ENCODE measurements around the gene DSE. TPM values are rescaled to one million over a fixed set of nuclear protein-coding genes. Genes with fewer than 3 reads are reported as not detected.

DSE gene
- total and polyA plus RNA-seq, 2 donors (not counting 1 experiment from before 2014, with no cell fraction given), result 8.3 to 8.6 TPM

DNA sequence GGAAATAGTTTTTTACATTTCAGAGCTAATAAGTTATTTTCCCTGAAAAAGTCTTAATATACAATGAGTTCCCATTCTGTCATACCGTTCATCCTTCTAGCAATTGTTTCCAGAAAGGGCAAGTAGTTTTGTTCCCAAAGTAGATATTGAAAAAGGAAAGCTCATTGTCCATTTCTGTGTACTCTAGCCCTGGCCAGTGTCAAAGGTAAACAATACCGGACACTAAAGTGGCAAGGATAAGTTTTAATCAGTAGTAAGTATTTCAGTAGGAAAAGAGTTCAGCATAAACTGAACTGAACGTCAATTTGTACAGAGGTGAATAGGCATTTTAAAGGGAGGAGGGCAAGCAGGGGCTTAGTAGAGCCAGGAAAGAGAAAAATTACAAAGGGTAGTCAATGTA is 46.9 kb downstream of the DSE start:
- Histone ChIP-seq H3K79me2 (ENCODE audit: control insufficient read depth, insufficient read depth, low read length) (peaks cover 95% of the 10 kb centered on the region), H3K4me2 (replicated peaks; ENCODE audit: low read depth, low read length, poor library complexity, severe bottlenecking) (no peak overlapping the region), H3K27ac (ENCODE audit: low read length in 2 of 2) (no peak overlapping the region), H2AFZ (ENCODE audit: insufficient read depth, low read depth, low read length, poor library complexity, severe bottlenecking) (no peak overlapping the region), H3K9ac (ENCODE audit: low read length) (no peak overlapping the region), H3K36me3 (replicated peaks in 1 of 2; ENCODE audit: control extremely low read depth in 1 of 2, control insufficient read depth in 1 of 2, extremely low read depth in 1 of 2, insufficient read depth in 2 of 2, low read length in 1 of 2) (no peaks in the 10 kb centered on the region), H3K4me3 (ENCODE audit: control extremely low read depth in 1 of 5, extremely low read depth in 1 of 5, insufficient read depth in 1 of 5, low read depth in 2 of 5, low read length in 4 of 5) (no peak overlapping the region), H4K20me1 (ENCODE audit: control insufficient read depth, insufficient read depth, low read length, poor library complexity, severe bottlenecking) (no peaks in the 10 kb centered on the region), H3K4me1 (ENCODE audit: control insufficient read depth in 2 of 2, insufficient read depth in 2 of 2, low read length in 2 of 2) (peaks cover 0 to 2% of the 10 kb centered on the region in 2 donors), H3K27me3 (replicated peaks in 1 of 4; ENCODE audit: control extremely low read depth in 1 of 4, control insufficient read depth in 3 of 4, insufficient read depth in 4 of 4, low read length in 3 of 4) (no peaks in the 10 kb centered on the region), H3K9me3 (ENCODE audit: control extremely low read depth in 1 of 3, control insufficient read depth in 2 of 3, insufficient read depth in 1 of 3, low read length in 2 of 3) (no peaks in the 10 kb centered on the region)
- no peaks in the 10 kb centered on the region for H3K27me3 Mint-ChIP-seq
- no peak for DNase-seq
- TF ChIP-seq EZH2 (IDR thresholded peaks at IDR 0.05; ENCODE audit: borderline replicate concordance, insufficient read depth, low read depth, low read length, poor library complexity, severe bottlenecking), result no peak
- TF ChIP-seq, protein P1, sequence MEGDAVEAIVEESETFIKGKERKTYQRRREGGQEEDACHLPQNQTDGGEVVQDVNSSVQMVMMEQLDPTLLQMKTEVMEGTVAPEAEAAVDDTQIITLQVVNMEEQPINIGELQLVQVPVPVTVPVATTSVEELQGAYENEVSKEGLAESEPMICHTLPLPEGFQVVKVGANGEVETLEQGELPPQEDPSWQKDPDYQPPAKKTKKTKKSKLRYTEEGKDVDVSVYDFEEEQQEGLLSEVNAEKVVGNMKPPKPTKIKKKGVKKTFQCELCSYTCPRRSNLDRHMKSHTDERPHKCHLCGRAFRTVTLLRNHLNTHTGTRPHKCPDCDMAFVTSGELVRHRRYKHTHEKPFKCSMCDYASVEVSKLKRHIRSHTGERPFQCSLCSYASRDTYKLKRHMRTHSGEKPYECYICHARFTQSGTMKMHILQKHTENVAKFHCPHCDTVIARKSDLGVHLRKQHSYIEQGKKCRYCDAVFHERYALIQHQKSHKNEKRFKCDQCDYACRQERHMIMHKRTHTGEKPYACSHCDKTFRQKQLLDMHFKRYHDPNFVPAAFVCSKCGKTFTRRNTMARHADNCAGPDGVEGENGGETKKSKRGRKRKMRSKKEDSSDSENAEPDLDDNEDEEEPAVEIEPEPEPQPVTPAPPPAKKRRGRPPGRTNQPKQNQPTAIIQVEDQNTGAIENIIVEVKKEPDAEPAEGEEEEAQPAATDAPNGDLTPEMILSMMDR (IDR thresholded peaks at IDR 0.05), result no peak
- no peak overlapping the region for H3K4me3 Mint-ChIP-seq
- intact Hi-C loops (cut with micrococcal nuclease), result no loop called here
- H3K9me3 Mint-ChIP-seq (ENCODE audit: insufficient read depth), result no peaks in the 10 kb centered on the region
- POLR2A ChIA-PET, result no interaction called here
- no peak for ATAC-seq (ENCODE audit: low read depth)
- CTCF ChIA-PET, result interaction anchor here (0.6 to 1.0 kb wide), 2 partner anchors 10 to 130 kb away, joined by 3 read pairs; no protein-coding TSS in a partner anchor
- no peak overlapping the region for H3K27ac Mint-ChIP-seq
- peaks cover 3% of the 10 kb centered on the region for H3K4me1 Mint-ChIP-seq
- 100% methylated on average over 2 of the region's 3 CpGs for WGBS (ENCODE audit: insufficient coverage)

- no peak for ATAC-seq (ENCODE audit: low read depth)
- Histone ChIP-seq H3K9me3 (ENCODE audit: control extremely low read depth in 1 of 3, control insufficient read depth in 2 of 3, insufficient read depth in 1 of 3, low read length in 2 of 3) (no peaks in the 10 kb centered on the region), H3K36me3 (replicated peaks in 1 of 2; ENCODE audit: control extremely low read depth in 1 of 2, control insufficient read depth in 1 of 2, extremely low read depth in 1 of 2, insufficient read depth in 2 of 2, low read length in 1 of 2) (no peaks in the 10 kb centered on the region), H3K27me3 (replicated peaks in 1 of 4; ENCODE audit: control extremely low read depth in 1 of 4, control insufficient read depth in 3 of 4, insufficient read depth in 4 of 4, low read length in 3 of 4) (no peaks in the 10 kb centered on the region), H3K9ac (ENCODE audit: low read length) (no peak overlapping the region), H3K4me3 (ENCODE audit: control extremely low read depth in 1 of 5, extremely low read depth in 1 of 5, insufficient read depth in 1 of 5, low read depth in 2 of 5, low read length in 4 of 5) (no peak overlapping the region), H2AFZ (ENCODE audit: insufficient read depth, low read depth, low read length, poor library complexity, severe bottlenecking) (no peak overlapping the region), H3K27ac (ENCODE audit: low read length in 2 of 2) (no peak overlapping the region), H3K79me2 (ENCODE audit: control insufficient read depth, insufficient read depth, low read length) (peaks cover 92% of the 10 kb centered on the region), H4K20me1 (ENCODE audit: control insufficient read depth, insufficient read depth, low read length, poor library complexity, severe bottlenecking) (no peaks in the 10 kb centered on the region), H3K4me1 (ENCODE audit: control insufficient read depth in 2 of 2, insufficient read depth in 2 of 2, low read length in 2 of 2) (no peaks in the 10 kb centered on the region), H3K4me2 (replicated peaks; ENCODE audit: low read depth, low read length, poor library complexity, severe bottlenecking) (no peak overlapping the region)
- H3K9me3 Mint-ChIP-seq (ENCODE audit: insufficient read depth), result no peaks in the 10 kb centered on the region
- WGBS (ENCODE audit: insufficient coverage), result 95% methylated on average over 2 of the region's 2 CpGs
- H3K4me3 Mint-ChIP-seq, result no peak overlapping the region
- no peaks in the 10 kb centered on the region for H3K4me1 Mint-ChIP-seq
- CTCF ChIA-PET, result interaction anchor here (1.4 kb wide), 1 partner anchor 12 kb away, joined by 3 read pairs; no protein-coding TSS in a partner anchor
- no peak for DNase-seq
- no peak for TF ChIP-seq EZH2 (IDR thresholded peaks at IDR 0.05; ENCODE audit: borderline replicate concordance, insufficient read depth, low read depth, low read length, poor library complexity, severe bottlenecking)
- TF ChIP-seq, protein P1 (IDR thresholded peaks at IDR 0.05), result no peak
- POLR2A ChIA-PET, result no interaction called here
- intact Hi-C loops (cut with micrococcal nuclease), result no loop called here
- H3K27ac Mint-ChIP-seq, result no peak overlapping the region
- no peaks in the 10 kb centered on the region for H3K27me3 Mint-ChIP-seq
Observed at GRCh38 chr6:116419069-116419786, 48.5 kb downstream of the DSE start.
